GM23338 (cell line): ENCODE results near the gene PPY. TPM values are rescaled to one million over a fixed set of nuclear protein-coding genes. Genes with fewer than 3 reads are reported as not detected.

Experiments used
- ATAC-seq: fragments of 200-7000 bp; cut with Tn5 transposase; 3 replicates; pipeline ENCODE4 v1.9.1; 2020
- DNase-seq: peaks from one replicate; pipeline ENCODE4 v3.0.0-alpha.2; 2015; ENCODE audit warnings: low spot score
- H2AFZ ChIP-seq: fragments of 200-600 bp; sonication (generic); 2 replicates; pipeline ENCODE4 v1.8.0; 2016; ENCODE audit warnings: antibody characterized with exemption, mild to moderate bottlenecking, moderate library complexity
- H3F3A ChIP-seq: fragments of 200-600 bp; sonication (generic); replicated peaks from 2 replicates; pipeline ENCODE4 v1.8.0; 2017; ENCODE audit warnings: antibody characterized with exemption, mixed run types, low read depth
- H3K27ac ChIP-seq: fragments of 200-600 bp; sonication (generic); 2 replicates; pipeline ENCODE4 v1.6.1; 2016; ENCODE audit warnings: low read depth
- H3K27me3 ChIP-seq: fragments of 200-600 bp; sonication (generic); 2 replicates; pipeline ENCODE4 v1.8.0; 2016; ENCODE audit warnings: mild to moderate bottlenecking, mixed run types, moderate library complexity; ENCODE audit not compliant: insufficient read depth
- H3K36me3 ChIP-seq: fragments of 200-600 bp; sonication (generic); 2 replicates; pipeline ENCODE4 v1.8.0; 2016; ENCODE audit warnings: mild to moderate bottlenecking; ENCODE audit not compliant: insufficient read depth
- H3K4me1 ChIP-seq: fragments of 200-600 bp; sonication (generic); 2 replicates; pipeline ENCODE4 v1.8.0; 2016; ENCODE audit warnings: mild to moderate bottlenecking, moderate library complexity; ENCODE audit not compliant: insufficient read depth
- H3K4me2 ChIP-seq: fragments of 200-600 bp; sonication (generic); 2 replicates; pipeline ENCODE4 v1.7.1; 2017; ENCODE audit warnings: mixed run types
- H3K4me3 ChIP-seq: fragments of 200-600 bp; sonication (generic); 2 replicates; pipeline ENCODE4 v1.6.1; 2016; ENCODE audit warnings: mixed run types
- H3K79me2 ChIP-seq: fragments of 200-600 bp; sonication (generic); replicated peaks from 2 replicates; pipeline ENCODE4 v1.8.0; 2017; ENCODE audit warnings: mild to moderate bottlenecking; ENCODE audit not compliant: insufficient read depth
- H3K9me2 ChIP-seq: fragments of 200-600 bp; sonication (generic); 2 replicates; pipeline ENCODE4 v1.8.0; 2017; ENCODE audit not compliant: insufficient read depth
- H4K20me1 ChIP-seq: fragments of 200-600 bp; sonication (generic); replicated peaks from 2 replicates; pipeline ENCODE4 v1.8.0; 2017; ENCODE audit warnings: mild to moderate bottlenecking; ENCODE audit not compliant: insufficient read depth
- H3K27ac Mint-ChIP-seq: 2 replicates; pipeline ENCODE4 v1.8.0; 2020; ENCODE audit warnings: inconsistent platforms, mild to moderate bottlenecking, moderate library complexity, mixed read lengths
- H3K27me3 Mint-ChIP-seq: 3 replicates; pipeline ENCODE4 v1.8.0; 2022; ENCODE audit warnings: low read depth, mild to moderate bottlenecking, moderate library complexity, mixed read lengths, inconsistent platforms; ENCODE audit not compliant: insufficient read depth, poor library complexity
- H3K36me3 Mint-ChIP-seq: 3 replicates; pipeline ENCODE4 v1.8.0; 2021; ENCODE audit warnings: low read depth, mild to moderate bottlenecking, inconsistent platforms, moderate library complexity, mixed read lengths
- H3K4me1 Mint-ChIP-seq: 3 replicates; pipeline ENCODE4 v1.8.0; 2020; ENCODE audit warnings: mild to moderate bottlenecking, inconsistent platforms, mixed read lengths
- H3K4me3 Mint-ChIP-seq: 3 replicates; pipeline ENCODE4 v1.8.0; 2021; ENCODE audit warnings: moderate library complexity, mild to moderate bottlenecking, inconsistent platforms, mixed read lengths
- H3K9me3 Mint-ChIP-seq: 3 replicates; pipeline ENCODE4 v1.8.0; 2020; ENCODE audit warnings: moderate library complexity, mild to moderate bottlenecking, inconsistent platforms, mixed read lengths
- EZH2 ChIP-seq: fragments of 200-600 bp; sonication (generic); IDR thresholded peaks from one replicate; pipeline ENCODE4 v1.8.0; 2017; ENCODE audit warnings: antibody characterized with exemption, mild to moderate bottlenecking, low read depth; ENCODE audit not compliant: unreplicated experiment
- NANOG ChIP-seq: IDR thresholded peaks from 2 replicates; pipeline ENCODE4 v1.6.1; 2016; ENCODE audit warnings: antibody characterized with exemption, borderline replicate concordance
- POLR2AphosphoS5 ChIP-seq: IDR thresholded peaks from 2 replicates; pipeline ENCODE4 v1.6.1; 2016; ENCODE audit warnings: antibody characterized with exemption, low read depth
- STAT1 ChIP-seq: IDR thresholded peaks from one replicate; pipeline ENCODE4 v1.6.1; 2016; ENCODE audit warnings: antibody characterized with exemption; ENCODE audit not compliant: unreplicated experiment
- ZNF114 ChIP-seq: fragments of 250-450 bp; sonication (Bioruptor Pico); IDR thresholded peaks from 2 replicates; pipeline ENCODE4 v1.5.0; 2020; ENCODE audit warnings: mild to moderate bottlenecking, moderate library complexity
- ZNF331 ChIP-seq: fragments of 250-450 bp; sonication (Bioruptor Pico); IDR thresholded peaks from 2 replicates; pipeline ENCODE4 v1.5.0; 2020; ENCODE audit warnings: low read depth, mild to moderate bottlenecking, moderate library complexity
- polyA plus RNA-seq: library from polyadenylated mRNA; unstranded; fragments of >200 nt; fragmentation: Nextera tagmentation; extraction: Ambion mirVana; gene quantifications from 2 replicates; pipeline ENCODE4 v1.2.1, GENCODE V29; 2016
- total RNA-seq: library from RNA; depleted of rRNA; stranded (reverse); fragments of >200 nt; shearing (Covaris generic); gene quantifications from 2 replicates; pipeline ENCODE4 v1.2.3, GENCODE V29; 2014
- TF ChIP-seq, protein P1 (sequence below): IDR thresholded peaks from one replicate; pipeline ENCODE4 v1.6.1; 2018; ENCODE audit warnings: antibody characterized with exemption; ENCODE audit not compliant: unreplicated experiment
- TF ChIP-seq, protein P2 (sequence below): IDR thresholded peaks from 2 replicates; pipeline ENCODE4 v1.6.1; 2016; ENCODE audit warnings: antibody characterized with exemption
- TF ChIP-seq, protein P3 (sequence below): fragments of 250-450 bp; sonication (Bioruptor Pico); IDR thresholded peaks from 2 replicates; pipeline ENCODE4 v1.5.0; 2020; ENCODE audit warnings: mild to moderate bottlenecking, moderate library complexity
- TF ChIP-seq, protein P4 (sequence below), 2 experiments: fragments of 200-600 bp in 1 of 2; sonication (generic) in 1 of 2; conservative IDR thresholded peaks; 2 replicates each; pipeline versions ENCODE4 v1.5.1 to v1.6.1; 2016 to 2017; ENCODE audit warnings: antibody characterized with exemption in 2 of 2, low read depth in 2 of 2, mild to moderate bottlenecking in 2 of 2, moderate library complexity in 1 of 2

PPY gene
- total and polyA plus RNA-seq, 2 experiments from 2014 or later, result 0.94 TPM; not detected in 1

DNA sequence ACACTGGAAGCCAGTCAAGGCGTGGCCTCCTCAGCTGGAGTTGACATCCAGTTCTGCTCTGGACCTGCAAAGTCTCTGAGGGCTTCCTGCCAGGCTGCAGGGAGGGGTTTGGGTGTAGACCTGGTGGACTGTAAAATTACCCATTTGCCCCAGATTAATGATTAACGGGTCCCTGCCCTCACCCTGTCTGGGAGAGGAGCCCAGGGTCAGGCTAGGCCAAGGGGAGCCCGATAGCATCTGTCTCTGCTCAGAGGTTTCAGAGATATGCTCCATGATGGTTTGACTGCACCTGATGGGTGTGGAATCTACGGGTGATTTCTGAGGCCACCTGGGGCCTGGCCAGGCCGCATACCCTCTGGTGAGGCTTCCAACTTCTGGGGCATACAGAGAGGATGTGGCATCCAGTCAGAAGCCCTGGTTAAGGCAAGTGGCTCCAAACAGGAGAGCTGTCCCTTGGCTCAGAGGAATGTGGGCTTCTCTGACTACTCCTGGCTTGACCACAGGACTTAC lies 11.2 kb downstream of the PPY start (continued):
- TF ChIP-seq, protein P1, sequence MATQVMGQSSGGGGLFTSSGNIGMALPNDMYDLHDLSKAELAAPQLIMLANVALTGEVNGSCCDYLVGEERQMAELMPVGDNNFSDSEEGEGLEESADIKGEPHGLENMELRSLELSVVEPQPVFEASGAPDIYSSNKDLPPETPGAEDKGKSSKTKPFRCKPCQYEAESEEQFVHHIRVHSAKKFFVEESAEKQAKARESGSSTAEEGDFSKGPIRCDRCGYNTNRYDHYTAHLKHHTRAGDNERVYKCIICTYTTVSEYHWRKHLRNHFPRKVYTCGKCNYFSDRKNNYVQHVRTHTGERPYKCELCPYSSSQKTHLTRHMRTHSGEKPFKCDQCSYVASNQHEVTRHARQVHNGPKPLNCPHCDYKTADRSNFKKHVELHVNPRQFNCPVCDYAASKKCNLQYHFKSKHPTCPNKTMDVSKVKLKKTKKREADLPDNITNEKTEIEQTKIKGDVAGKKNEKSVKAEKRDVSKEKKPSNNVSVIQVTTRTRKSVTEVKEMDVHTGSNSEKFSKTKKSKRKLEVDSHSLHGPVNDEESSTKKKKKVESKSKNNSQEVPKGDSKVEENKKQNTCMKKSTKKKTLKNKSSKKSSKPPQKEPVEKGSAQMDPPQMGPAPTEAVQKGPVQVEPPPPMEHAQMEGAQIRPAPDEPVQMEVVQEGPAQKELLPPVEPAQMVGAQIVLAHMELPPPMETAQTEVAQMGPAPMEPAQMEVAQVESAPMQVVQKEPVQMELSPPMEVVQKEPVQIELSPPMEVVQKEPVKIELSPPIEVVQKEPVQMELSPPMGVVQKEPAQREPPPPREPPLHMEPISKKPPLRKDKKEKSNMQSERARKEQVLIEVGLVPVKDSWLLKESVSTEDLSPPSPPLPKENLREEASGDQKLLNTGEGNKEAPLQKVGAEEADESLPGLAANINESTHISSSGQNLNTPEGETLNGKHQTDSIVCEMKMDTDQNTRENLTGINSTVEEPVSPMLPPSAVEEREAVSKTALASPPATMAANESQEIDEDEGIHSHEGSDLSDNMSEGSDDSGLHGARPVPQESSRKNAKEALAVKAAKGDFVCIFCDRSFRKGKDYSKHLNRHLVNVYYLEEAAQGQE, result no peak
- TF ChIP-seq EZH2, result no peak
- TF ChIP-seq, protein P2, sequence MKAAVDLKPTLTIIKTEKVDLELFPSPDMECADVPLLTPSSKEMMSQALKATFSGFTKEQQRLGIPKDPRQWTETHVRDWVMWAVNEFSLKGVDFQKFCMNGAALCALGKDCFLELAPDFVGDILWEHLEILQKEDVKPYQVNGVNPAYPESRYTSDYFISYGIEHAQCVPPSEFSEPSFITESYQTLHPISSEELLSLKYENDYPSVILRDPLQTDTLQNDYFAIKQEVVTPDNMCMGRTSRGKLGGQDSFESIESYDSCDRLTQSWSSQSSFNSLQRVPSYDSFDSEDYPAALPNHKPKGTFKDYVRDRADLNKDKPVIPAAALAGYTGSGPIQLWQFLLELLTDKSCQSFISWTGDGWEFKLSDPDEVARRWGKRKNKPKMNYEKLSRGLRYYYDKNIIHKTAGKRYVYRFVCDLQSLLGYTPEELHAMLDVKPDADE, result no peak
- no peak for TF ChIP-seq ZNF331 (CRISPR knock-in tag)
- TF ChIP-seq POLR2AphosphoS5, result no peak
- TF ChIP-seq NANOG, result no peak

DNA sequence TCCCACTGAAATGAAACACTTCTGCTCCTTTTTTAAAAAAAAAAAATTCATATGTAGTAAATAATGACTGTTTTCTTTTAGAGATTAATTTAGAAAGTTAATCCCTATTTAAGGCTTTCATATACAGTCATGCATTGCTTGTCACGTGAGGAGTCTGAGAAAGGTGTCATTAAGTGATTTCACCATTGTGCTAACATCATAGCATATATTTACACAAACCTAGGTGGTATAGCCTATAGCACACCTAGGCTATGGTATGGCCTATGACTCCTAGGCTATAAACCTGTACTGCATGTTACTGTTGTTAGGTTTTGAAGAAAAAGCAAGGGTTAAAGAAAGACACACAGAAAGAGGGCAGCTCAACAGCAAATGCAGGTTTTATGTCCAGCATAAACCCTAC lies 13.7 kb downstream of the PPY start:
- H3K9me2 ChIP-seq, result 0 out of 2 replicates have a peak, but pooled peaks cover 2% of the 10 kb centered on the region
- H2AFZ ChIP-seq, result no peak overlapping the region
- H3F3A ChIP-seq, result no peaks in the 10 kb centered on the region
- H3K79me2 ChIP-seq, result no peaks in the 10 kb centered on the region
- H3K36me3 ChIP-seq, result no peaks in the 10 kb centered on the region
- Mint-ChIP-seq H3K27me3 (peaks cover 31% of the 10 kb centered on the region), H3K4me3 (no peak overlapping the region), H3K4me1 (peaks cover 9% of the 10 kb centered on the region), H3K9me3 (0 out of 3 replicates have a peak, but pooled peaks cover 2% of the 10 kb centered on the region), H3K36me3 (no peaks in the 10 kb centered on the region), H3K27ac (no peak overlapping the region)
- H3K4me2 ChIP-seq, result no peak overlapping the region
- ATAC-seq, result no peak
- H3K4me3 ChIP-seq, result no peak overlapping the region
- H3K4me1 ChIP-seq, result peaks cover 6% of the 10 kb centered on the region
- no peaks in the 10 kb centered on the region for H4K20me1 ChIP-seq
- no peak for DNase-seq
- H3K27me3 ChIP-seq, result peaks cover 47% of the 10 kb centered on the region
- H3K27ac ChIP-seq, result no peak overlapping the region
- TF ChIP-seq ZNF114 (CRISPR knock-in tag) (no peak), ZNF331 (CRISPR knock-in tag) (no peak), EZH2 (no peak), POLR2AphosphoS5 (no peak), NANOG (no peak), STAT1 (no peak)
- TF ChIP-seq, protein P3, sequence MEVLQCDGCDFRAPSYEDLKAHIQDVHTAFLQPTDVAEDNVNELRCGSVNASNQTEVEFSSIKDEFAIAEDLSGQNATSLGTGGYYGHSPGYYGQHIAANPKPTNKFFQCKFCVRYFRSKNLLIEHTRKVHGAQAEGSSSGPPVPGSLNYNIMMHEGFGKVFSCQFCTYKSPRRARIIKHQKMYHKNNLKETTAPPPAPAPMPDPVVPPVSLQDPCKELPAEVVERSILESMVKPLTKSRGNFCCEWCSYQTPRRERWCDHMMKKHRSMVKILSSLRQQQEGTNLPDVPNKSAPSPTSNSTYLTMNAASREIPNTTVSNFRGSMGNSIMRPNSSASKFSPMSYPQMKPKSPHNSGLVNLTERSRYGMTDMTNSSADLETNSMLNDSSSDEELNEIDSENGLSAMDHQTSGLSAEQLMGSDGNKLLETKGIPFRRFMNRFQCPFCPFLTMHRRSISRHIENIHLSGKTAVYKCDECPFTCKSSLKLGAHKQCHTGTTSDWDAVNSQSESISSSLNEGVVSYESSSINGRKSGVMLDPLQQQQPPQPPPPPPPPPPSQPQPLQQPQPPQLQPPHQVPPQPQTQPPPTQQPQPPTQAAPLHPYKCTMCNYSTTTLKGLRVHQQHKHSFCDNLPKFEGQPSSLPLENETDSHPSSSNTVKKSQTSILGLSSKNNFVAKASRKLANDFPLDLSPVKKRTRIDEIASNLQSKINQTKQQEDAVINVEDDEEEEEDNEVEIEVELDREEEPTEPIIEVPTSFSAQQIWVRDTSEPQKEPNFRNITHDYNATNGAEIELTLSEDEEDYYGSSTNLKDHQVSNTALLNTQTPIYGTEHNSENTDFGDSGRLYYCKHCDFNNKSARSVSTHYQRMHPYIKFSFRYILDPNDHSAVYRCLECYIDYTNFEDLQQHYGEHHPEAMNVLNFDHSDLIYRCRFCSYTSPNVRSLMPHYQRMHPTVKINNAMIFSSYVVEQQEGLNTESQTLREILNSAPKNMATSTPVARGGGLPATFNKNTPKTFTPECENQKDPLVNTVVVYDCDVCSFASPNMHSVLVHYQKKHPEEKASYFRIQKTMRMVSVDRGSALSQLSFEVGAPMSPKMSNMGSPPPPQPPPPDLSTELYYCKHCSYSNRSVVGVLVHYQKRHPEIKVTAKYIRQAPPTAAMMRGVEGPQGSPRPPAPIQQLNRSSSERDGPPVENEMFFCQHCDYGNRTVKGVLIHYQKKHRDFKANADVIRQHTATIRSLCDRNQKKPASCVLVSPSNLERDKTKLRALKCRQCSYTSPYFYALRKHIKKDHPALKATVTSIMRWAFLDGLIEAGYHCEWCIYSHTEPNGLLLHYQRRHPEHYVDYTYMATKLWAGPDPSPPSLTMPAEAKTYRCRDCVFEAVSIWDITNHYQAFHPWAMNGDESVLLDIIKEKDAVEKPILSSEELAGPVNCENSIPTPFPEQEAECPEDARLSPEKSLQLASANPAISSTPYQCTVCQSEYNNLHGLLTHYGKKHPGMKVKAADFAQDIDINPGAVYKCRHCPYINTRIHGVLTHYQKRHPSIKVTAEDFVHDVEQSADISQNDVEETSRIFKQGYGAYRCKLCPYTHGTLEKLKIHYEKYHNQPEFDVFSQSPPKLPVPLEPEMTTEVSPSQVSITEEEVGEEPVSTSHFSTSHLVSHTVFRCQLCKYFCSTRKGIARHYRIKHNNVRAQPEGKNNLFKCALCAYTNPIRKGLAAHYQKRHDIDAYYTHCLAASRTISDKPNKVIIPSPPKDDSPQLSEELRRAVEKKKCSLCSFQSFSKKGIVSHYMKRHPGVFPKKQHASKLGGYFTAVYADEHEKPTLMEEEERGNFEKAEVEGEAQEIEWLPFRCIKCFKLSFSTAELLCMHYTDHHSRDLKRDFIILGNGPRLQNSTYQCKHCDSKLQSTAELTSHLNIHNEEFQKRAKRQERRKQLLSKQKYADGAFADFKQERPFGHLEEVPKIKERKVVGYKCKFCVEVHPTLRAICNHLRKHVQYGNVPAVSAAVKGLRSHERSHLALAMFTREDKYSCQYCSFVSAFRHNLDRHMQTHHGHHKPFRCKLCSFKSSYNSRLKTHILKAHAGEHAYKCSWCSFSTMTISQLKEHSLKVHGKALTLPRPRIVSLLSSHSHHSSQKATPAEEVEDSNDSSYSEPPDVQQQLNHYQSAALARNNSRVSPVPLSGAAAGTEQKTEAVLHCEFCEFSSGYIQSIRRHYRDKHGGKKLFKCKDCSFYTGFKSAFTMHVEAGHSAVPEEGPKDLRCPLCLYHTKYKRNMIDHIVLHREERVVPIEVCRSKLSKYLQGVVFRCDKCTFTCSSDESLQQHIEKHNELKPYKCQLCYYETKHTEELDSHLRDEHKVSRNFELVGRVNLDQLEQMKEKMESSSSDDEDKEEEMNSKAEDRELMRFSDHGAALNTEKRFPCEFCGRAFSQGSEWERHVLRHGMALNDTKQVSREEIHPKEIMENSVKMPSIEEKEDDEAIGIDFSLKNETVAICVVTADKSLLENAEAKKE (CRISPR knock-in tag), result no peak
- TF ChIP-seq, protein P2, result no peak
- TF ChIP-seq, protein P4, sequence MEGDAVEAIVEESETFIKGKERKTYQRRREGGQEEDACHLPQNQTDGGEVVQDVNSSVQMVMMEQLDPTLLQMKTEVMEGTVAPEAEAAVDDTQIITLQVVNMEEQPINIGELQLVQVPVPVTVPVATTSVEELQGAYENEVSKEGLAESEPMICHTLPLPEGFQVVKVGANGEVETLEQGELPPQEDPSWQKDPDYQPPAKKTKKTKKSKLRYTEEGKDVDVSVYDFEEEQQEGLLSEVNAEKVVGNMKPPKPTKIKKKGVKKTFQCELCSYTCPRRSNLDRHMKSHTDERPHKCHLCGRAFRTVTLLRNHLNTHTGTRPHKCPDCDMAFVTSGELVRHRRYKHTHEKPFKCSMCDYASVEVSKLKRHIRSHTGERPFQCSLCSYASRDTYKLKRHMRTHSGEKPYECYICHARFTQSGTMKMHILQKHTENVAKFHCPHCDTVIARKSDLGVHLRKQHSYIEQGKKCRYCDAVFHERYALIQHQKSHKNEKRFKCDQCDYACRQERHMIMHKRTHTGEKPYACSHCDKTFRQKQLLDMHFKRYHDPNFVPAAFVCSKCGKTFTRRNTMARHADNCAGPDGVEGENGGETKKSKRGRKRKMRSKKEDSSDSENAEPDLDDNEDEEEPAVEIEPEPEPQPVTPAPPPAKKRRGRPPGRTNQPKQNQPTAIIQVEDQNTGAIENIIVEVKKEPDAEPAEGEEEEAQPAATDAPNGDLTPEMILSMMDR (conservative IDR thresholded peaks at IDR 0.05; ENCODE audit: low read depth in 2 of 2), result no peak
